ENCODE measurements around the gene ITSN1. TPM values are rescaled to one million over a fixed set of nuclear protein-coding genes. Genes with fewer than 3 reads are reported as not detected.
"Not testable (repeated sequence)": the region's sequence is repeated elsewhere in the genome, so short reads cannot be mapped to it uniquely, and the experiment has no call there.

ITSN1 gene
- total RNA-seq, 1 experiment from 2014 or later, result 10.9 TPM

DNA sequence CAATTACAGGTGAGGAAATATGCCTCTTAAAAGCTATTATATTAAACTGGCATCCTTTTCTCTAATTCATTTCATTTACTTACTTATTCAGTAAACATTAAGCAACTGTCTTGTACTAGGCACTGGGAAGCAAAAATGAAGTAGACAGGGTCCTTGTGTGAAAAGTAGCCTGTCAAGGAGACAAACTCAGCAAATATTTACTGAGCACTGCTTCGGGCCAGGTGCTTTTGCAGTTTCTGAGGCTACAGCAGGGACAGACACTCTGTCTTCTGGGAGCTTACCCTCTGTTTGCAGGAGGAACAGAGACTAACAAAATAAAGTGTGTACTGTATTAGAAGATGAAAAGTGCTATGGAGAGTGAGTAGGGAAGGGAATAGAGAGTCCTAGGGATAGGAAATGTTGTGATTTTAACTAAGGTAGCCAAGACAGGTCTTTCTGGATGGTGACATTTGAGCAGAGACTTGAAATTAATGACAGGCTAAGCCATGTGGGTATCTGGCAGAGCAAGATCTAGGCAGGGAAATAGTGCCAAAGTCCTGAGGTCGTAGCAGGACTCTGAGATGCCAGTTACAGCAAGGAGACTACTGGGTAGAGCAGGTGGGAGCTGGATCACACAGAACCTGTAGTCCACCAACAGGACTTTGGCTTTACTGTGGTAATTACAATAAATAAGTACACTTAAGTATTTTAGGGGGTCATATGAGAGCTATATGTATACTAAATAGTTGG is 133.0 kb downstream of the ITSN1 start:
- DNase-seq (ENCODE audit: low read depth, low spot score), result no peak
- in situ Hi-C loops (cut with HindIII; ENCODE audit: low pct_unique_long_range_greater_than_20kb, low sequenced_read_pairs), result no loop called here

DNA sequence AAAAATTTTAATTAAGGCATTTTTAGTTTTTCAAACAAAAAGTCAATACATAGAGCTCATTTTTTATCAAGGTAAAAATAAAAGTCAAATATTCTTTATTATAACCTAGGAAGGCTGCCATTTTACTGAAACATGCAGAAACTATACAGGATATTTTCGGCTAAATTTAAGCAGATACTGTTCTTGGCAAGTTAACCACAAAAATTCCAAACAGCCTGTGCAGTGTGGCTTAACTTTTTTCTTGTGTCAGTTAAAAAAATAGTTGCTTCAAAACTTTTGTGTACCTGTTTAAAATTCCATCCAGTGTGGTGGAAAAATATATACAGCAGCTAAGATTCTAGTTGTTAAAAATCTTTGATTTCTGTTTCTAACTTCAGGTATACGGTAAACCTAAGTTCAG is 138.3 kb downstream of the ITSN1 start:
- in situ Hi-C loops (cut with HindIII; ENCODE audit: low pct_unique_long_range_greater_than_20kb, low sequenced_read_pairs), result no loop called here
- no peak for DNase-seq (ENCODE audit: low read depth, low spot score)

DNA sequence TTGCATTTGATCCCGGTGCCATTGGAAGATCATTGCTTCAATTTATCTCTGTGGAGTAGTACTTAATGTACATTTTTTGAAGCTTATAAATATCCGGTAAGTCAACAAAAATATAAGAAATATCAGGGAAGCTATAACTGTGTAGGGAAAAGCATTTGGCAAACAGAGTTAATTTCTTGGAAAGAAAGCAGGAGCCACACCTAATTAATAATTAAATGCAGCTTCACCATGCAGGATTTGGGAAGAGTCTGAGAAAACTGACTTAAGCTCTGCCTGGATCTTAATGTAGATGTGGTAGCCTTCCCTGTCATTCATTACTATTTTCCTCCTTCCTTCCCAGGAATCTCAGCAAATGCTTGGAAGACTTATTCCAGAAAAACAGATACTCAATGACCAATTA is 138.8 kb downstream of the ITSN1 start:
- DNase-seq (ENCODE audit: low read depth, low spot score), result no peak
- in situ Hi-C loops (cut with HindIII; ENCODE audit: low pct_unique_long_range_greater_than_20kb, low sequenced_read_pairs), result no loop called here

DNA sequence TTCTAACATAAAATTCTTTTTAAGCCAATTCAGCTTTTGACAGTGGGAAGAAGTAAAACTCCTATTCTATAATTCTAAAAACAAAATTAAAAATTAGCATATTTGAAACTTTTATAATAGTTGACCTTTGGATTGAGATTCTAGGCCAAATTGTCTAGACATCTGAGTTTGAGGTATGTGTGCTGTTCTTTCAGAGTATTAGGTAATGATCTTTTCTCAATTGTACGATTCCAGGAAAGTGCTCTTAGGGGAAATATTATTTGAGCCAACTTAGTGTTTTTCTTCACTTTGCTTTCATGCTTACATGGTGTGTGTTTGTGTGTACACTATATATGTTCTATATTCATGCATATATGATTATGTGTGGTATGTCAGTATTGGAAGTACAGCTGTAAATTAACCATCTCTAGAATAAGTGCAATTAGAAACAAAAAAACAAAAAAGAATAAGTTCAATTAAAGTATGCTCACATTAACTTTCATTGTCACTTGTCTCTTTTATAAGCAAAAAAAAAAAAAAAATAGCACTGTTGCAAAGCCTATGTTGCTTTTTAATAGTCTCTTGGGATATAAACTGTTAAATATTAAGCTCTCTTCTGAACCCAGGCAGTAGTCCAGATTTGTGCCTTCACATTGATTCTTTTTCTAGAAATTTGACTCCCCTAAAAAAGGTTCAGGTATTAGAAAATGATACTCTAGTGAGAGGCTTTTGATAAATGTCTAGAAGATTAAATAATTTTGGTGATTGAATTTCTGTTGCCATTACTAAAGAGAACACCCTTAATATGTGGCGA is 141.1 kb downstream of the ITSN1 start:
- DNase-seq (ENCODE audit: low read depth, low spot score), result no peak
- in situ Hi-C loops (cut with HindIII; ENCODE audit: low pct_unique_long_range_greater_than_20kb, low sequenced_read_pairs), result no loop called here

DNA sequence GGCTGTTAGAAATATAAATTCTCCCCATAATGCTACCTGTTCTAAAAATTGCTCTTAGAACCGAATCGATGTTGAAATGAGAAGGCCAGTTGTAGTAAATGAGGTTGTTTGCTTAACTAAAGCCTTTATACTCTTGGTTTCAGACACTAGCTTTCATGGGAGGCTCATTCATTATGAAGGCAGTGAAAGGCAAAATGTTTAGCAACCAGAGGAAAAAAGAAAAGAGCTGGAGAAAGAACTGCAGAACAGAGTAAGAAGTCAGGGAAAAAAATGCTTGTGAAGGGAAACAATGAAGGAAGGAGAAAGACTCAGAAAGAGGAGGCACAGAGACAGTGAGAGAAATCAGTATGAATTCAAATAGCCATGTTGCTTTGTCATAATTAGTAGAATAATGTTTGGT is 145.1 kb downstream of the ITSN1 start:
- DNase-seq (ENCODE audit: low read depth, low spot score), result no peak

DNA sequence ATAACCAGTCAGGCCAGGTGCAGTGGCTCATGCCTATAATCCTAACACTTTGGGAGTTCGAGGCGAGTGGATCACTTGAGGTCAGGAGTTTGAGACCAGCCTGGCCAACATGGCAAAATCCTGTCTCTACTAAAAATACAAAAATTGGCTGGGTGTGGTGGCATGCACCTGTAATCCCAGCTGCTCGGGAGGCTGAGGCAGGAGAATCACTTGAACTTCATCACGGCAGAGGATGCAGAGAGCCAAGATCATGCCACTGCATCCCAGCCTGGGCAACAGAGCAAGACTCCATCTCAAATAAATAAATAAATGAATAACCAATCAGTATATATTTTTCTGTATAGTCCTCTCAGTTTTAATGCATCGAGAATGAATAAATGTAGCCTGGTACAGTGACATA is 146.1 kb downstream of the ITSN1 start:
- in situ Hi-C loops (cut with HindIII; ENCODE audit: low pct_unique_long_range_greater_than_20kb, low sequenced_read_pairs), result not testable (repeated sequence)

More for the DNA sequence above, 145.1 kb downstream of the ITSN1 start:
- in situ Hi-C loops (cut with HindIII; ENCODE audit: low pct_unique_long_range_greater_than_20kb, low sequenced_read_pairs), result no loop called here

DNA sequence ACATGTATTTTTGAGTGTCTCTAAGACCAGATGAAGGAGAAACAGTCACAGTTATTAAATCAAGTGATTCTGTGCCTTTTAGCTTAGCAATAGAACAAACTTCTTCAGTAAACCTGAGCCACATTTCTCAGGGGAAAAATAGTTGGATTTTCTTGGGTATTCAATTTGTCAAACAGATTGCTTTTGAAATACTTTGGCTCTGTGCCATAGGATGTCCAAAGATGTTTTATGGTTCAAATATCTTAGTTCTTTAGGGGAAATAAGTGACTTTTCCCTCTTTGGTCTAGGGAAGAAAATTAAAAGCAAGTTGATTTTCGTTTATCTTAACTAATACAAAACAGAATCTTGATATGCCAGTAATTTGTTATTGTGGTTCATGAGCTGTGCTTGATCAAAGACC is 147.4 kb downstream of the ITSN1 start:
- in situ Hi-C loops (cut with HindIII; ENCODE audit: low pct_unique_long_range_greater_than_20kb, low sequenced_read_pairs), result no loop called here
- DNase-seq (ENCODE audit: low read depth, low spot score), result no peak

More for the DNA sequence above, 146.1 kb downstream of the ITSN1 start:
- not testable (repeated sequence) for DNase-seq (ENCODE audit: low read depth, low spot score)

DNA sequence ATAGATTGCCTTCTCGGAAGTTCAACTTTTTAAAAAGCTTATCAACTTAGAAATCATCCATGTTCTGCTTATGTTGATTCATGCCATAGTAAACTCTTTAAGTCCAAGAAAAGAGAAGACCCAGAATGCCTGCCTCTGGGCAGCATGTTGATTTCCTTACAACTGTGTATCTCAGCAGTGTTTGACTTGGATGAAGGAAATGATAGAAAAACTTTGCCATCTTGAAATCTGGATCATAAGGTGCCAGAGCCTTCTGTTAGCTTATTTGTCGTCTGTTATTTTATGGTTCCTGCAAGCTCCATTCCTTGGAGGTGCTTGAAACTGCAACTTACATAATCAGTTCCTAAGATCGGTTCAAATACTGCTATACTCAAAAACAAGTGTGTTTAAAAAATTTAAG is 148.8 kb downstream of the ITSN1 start:
- in situ Hi-C loops (cut with HindIII; ENCODE audit: low pct_unique_long_range_greater_than_20kb, low sequenced_read_pairs), result no loop called here
- DNase-seq (ENCODE audit: low read depth, low spot score), result no peak

DNA sequence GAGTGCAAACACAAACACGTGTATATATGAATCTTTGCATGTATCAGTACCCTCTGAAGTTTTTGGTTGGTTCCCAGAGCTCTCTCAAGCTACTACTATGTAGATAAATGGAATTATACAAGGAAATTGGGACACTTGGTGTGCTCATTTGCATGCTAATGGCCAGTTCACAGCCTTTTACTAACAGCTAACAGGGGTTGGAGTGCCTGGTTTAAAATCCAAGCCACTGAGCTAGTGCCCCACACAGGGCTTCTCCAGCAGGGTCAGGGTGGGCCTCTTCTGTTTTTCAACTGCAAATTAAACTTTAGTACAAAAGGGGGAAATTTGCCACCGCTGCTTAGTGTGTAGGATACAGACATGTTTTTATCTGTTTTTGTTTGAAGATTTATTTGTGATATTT is 152.3 kb downstream of the ITSN1 start:
- in situ Hi-C loops (cut with HindIII; ENCODE audit: low pct_unique_long_range_greater_than_20kb, low sequenced_read_pairs), result no loop called here
- DNase-seq (ENCODE audit: low read depth, low spot score), result no peak

DNA sequence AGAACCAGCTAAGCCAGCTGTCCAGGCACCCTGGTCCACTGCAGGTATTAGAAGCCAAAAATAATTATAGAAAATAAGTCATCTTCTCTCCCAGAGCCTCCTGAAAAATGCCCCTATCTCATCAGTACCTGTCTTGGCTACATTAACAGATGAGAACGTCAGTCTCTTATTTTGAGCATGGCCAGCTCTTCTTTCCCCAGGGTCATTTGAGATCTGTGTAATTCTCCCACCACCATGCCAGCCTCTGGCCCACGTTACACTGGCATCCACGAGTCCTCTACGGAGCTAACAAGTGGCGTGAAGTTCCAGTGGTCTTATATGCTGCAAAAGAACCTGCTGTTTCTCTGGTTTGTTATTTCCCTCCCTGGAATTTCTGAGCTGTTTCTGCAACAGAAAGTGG is 155.3 kb downstream of the ITSN1 start:
- in situ Hi-C loops (cut with HindIII; ENCODE audit: low pct_unique_long_range_greater_than_20kb, low sequenced_read_pairs), result no loop called here
- DNase-seq (ENCODE audit: low read depth, low spot score), result no peak

DNA sequence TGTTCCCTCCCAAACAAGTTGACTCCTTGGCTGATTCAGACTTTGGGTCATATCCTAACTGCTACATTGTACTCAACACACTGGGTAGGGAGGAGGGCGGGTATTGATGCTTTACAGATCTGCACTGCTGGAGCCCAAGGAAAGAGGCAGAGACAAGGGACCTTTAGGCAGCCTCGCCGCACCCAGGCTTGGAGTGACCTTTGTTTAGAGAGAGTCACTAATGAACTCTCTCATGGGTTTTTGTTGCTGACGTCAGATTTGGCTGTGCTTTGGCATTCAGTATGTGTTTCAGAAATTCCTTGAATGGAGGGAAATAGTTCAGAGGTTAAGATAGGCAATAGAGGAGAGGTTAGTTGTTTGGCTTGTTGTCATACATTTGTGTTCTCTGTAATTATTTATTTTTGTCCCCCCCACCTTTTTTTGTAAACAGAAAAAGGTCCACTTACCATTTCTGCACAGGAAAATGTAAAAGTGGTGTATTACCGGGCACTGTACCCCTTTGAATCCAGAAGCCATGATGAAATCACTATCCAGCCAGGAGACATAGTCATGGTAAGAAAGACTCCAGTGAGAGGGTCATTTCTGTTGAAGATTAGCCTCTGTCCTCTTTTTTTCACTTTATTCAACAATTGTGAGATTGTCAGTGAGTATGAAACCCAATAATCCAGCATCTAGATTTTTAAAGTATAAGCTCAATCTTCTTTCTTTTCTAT is 157.2 kb downstream of the ITSN1 start:
- DNase-seq (ENCODE audit: low read depth, low spot score), result peak; percentile 91
- in situ Hi-C loops (cut with HindIII; ENCODE audit: low pct_unique_long_range_greater_than_20kb, low sequenced_read_pairs), result no loop called here

DNA sequence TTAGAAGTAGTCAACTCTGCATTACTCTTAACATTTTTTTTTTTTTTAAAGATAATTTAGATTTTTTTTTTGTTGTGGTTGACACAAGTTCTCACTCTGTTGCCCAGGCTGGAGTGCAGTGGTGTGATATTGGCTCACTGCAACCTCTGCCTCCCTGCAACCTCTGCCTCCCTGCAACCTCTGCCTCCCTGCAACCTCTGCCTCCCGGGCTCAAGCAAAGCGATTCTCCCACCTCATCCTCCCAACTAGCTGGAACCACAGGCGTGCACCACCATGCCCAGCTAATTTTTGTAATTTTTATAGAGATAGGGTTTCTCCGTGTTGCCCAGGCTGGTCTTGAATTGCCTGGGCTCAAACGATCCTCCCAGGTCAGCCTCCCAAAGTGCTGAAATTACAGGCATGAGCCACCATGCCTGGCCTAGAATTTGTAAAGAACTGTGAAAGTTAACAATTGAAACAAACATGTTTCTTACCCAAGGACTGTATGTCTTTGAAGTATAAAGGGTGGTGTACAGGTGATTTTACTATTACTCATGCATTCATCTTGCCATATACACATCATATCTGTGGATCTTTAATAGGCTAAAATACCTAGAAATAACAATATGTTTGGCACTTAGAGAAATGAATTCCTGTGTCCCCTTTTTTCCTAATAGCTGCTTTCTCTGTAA is 158.6 kb downstream of the ITSN1 start:
- in situ Hi-C loops (cut with HindIII; ENCODE audit: low pct_unique_long_range_greater_than_20kb, low sequenced_read_pairs), result no loop called here
- DNase-seq (ENCODE audit: low read depth, low spot score), result no peak

DNA sequence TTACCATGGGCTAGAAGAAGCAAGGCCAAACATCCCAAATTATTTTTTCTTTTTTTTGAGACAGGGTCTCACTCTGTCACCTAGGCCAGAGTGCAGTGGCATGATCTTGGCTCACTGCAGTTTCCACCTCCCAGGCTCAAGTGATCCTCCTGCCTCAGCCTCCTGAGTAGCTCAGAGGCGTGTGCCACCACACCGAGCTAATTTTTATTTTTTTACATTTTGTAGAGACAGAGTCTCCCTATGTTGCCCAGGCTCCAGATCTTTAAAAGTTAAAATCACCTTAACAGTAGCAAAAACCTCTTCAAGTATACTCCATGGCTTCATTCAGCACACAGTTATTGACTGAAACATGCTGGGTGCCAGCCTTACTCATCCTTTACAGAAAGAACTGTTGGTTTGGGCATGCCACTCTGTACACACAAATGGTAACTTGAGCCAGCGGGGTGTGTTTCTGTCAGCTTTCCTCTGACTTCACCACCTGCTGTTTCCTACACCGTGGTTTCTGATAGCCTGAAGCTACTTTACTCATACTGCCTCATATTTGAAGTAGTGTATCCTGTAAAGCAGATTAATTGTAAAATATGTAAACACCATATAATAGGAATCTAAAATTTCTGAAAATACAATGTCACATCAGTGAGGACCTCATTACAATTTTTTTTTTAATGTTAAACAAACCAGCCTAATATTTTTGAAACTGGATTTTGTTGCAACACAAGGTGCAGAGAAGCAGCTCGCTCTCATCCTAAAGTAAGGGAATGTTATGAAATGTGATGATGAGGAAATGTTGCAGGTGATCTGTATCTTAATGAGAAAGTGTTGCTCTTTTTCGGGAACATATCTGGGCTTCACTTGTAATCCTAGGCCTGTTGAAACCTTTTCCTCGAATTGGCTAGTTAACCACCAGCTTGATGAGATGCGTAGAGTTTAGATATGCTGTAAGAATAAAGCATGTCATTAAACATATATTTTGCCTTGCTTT is 159.4 kb downstream of the ITSN1 start:
- DNase-seq (ENCODE audit: low read depth, low spot score), result peak; percentile 57
- in situ Hi-C loops (cut with HindIII; ENCODE audit: low pct_unique_long_range_greater_than_20kb, low sequenced_read_pairs), result no loop called here

DNA sequence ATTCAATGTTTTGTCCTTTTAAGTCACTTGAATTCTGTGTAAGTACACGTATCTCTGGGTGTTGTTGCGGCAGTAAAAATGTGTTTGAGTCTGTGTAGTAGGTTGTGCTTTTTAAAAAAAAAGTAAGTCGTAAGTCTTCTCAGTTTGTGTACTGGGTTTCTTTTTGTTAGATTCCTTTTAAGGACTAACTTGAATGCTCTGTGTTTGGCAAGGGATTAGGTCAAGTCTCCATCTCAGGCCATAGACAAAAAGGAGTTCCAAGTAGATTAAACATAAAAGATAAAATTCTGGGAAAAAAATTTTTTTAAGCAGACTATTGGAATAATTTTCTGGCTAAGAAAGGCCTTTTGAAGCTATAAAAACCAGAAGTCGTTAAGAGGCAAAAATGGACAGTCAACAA is 160.2 kb downstream of the ITSN1 start:
- no peak for DNase-seq (ENCODE audit: low read depth, low spot score)
- in situ Hi-C loops (cut with HindIII; ENCODE audit: low pct_unique_long_range_greater_than_20kb, low sequenced_read_pairs), result no loop called here

DNA sequence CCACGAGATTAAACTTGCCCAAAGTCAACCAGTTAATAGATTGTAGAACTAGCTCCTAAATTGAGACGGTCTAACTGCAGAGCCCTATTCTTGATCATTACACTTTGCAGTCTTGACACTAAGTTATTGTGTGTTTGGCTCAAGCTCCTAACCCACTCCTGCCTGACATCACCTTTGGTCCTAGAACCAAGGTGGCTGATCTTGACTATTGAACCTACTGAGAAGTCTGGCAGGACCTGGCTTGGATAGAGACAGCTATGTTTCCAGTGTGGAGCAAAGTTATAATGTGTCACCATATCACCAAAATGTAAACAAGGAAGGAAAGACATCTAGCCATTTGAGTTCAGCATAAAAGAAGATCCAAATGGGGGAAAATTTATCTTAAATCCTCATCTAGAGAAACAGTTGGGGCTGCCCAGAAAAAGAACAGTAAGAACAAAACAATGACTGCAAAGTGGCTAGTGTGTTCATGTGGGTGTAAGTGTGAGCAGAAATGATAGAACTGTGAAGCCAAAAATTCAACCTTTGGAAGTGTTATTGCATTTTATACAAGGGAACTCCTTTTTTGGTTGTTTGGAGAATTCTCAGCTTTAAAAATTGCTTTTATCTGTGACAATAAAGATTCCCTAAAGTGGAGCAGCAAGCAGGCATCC is 166.5 kb downstream of the ITSN1 start:
- in situ Hi-C loops (cut with HindIII; ENCODE audit: low pct_unique_long_range_greater_than_20kb, low sequenced_read_pairs), result no loop called here
- DNase-seq (ENCODE audit: low read depth, low spot score), result no peak

DNA sequence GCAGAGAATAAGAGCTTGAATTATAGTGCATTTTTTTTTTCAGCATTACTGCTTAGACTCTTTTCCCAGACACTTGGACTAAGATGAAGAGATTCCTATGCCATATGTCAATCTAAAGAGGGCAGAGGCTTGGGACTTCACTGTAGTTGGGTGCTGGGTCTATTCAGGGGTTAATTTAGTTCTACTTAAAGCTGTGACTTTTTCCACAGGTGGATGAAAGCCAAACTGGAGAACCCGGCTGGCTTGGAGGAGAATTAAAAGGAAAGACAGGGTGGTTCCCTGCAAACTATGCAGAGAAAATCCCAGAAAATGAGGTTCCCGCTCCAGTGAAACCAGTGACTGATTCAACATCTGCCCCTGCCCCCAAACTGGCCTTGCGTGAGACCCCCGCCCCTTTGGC is 168.5 kb downstream of the ITSN1 start:
- in situ Hi-C loops (cut with HindIII; ENCODE audit: low pct_unique_long_range_greater_than_20kb, low sequenced_read_pairs), result no loop called here
- no peak for DNase-seq (ENCODE audit: low read depth, low spot score)

All from SK-MEL-5 (cell line).